Measurements from ENCODE around the gene ICAM1. TPM values are rescaled to one million over a fixed set of nuclear protein-coding genes. Genes with fewer than 3 reads are reported as not detected.

ICAM1 gene
- total and polyA plus RNA-seq, 2 of the 8 experiments (the other 6 are each of a cell fraction or from before 2014, with no cell fraction given), result 4.0 to 9.4 TPM

DNA sequence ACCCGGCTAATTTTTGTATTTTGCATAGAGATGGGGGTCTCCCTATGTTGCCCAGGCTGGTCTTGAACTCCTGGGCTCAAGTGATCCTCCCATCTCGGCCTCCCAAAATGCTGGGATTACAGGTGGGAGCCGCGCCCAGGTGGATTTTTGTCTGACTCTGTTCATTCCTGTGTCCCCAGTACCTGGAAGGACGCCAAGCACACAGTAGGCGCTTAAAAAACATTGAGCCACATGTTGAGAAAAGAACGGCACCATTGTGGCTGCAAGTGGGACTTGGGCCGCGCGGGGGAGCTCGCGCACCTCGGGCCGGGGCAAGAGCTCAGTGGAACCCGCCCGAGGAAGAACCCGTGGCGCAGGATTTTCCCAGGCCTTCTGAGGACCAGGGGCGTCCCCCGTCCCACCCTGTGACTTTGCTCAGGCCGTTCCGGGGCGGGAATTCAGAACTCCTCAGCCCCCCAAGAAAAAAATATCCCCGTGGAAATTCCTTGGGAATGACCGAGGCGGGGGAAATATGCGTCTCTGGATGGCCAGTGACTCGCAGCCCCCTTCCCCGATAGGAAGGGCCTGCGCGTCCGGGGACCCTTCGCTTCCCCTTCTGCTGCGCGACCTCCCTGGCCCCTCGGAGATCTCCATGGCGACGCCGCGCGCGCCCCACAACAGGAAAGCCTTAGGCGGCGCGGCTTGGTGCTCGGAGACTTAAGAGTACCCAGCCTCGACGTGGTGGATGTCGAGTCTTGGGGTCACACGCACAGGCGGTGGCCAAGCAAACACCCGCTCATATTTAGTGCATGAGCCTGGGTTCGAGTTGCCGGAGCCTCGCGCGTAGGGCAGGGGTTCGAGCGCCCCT lies 1.4 kb upstream of the ICAM1 start:
- no peak overlapping the region for H3K23ac ChIP-seq (ENCODE audit: insufficient read length)
- peaks cover 11% of the 10 kb centered on the region; the same call in 1 of the 2 replicates for H3K23me2 ChIP-seq (ENCODE audit: low read depth, low read length)
- H3K27ac ChIP-seq (ENCODE audit: low read depth, low read length), result no peak overlapping the region
- H3K79me2 ChIP-seq (ENCODE audit: control insufficient read depth in 1 of 2, insufficient read depth in 2 of 2, low read length in 2 of 2), result no peaks in the 10 kb centered on the region
- no peak overlapping the region; a peak in 1 of 7 replicates for H3K9ac ChIP-seq (replicated peaks in 1 of 4; ENCODE audit: extremely low read depth in 1 of 4, low read depth in 3 of 4, low read length in 3 of 4)
- H3K4me2 ChIP-seq (ENCODE audit: insufficient read depth in 1 of 2, low read depth in 2 of 2, low read length in 2 of 2), result peak overlapping the region; percentile 70 to 75
- H2BK5ac ChIP-seq (ENCODE audit: low read depth, low read length), result no peak overlapping the region
- no peak overlapping the region for H2BK120ac ChIP-seq (replicated peaks; ENCODE audit: low read depth, low read length)
- ChIA-PET CTCF (ENCODE audit: partially characterized antibody) (interaction anchor here (0.6 to 9.4 kb wide), 24 partner anchors 9 to 146 kb away, joined by 3 to 122 read pairs (median 4); partner anchors contain the start of genes ICAM4 and ICAM5), POLR2A (ENCODE audit: partially characterized antibody) (interaction anchor here (0.8 to 3.3 kb wide), 11 partner anchors 10 to 152 kb away, joined by 3 to 28 read pairs (median 12); partner anchors contain the start of genes ICAM4, ICAM5 and RAVER1)
- peak overlapping the region; percentile 33 for H3K4ac ChIP-seq (replicated peaks; ENCODE audit: insufficient read length, low read depth, low read length)
- DNase-seq (ENCODE audit: low read depth in 1 of 2, low spot score in 2 of 2) (peak in 1 of 2 experiments; percentile 99), FAIRE-seq (no peak)
- no peak overlapping the region for H2BK20ac ChIP-seq (ENCODE audit: low read length)
- 12% methylated on average over 57 of the region's 59 CpGs; no CpG with 5 or more reads in 1 of the 2 experiments for WGBS, 2 experiments (ENCODE audit: extremely low coverage in 1 of 2, insufficient coverage in 1 of 2, insufficient read length in 1 of 2, insufficient replicate concordance in 2 of 2, low coverage in 1 of 2, low lambda C conversion rate in 2 of 2, missing lambda C conversion rate in 1 of 2)
- no peak overlapping the region for H4K5ac ChIP-seq (ENCODE audit: insufficient read length, low read depth, low read length)
- H3K14ac ChIP-seq (ENCODE audit: insufficient read length), result no peak overlapping the region
- H2AK5ac ChIP-seq (ENCODE audit: low read depth, low read length), result no peak overlapping the region
- H3K4me1 ChIP-seq (replicated peaks in 1 of 4; ENCODE audit: control insufficient read depth in 3 of 4, insufficient read depth in 4 of 4, low read length in 3 of 4), result peaks cover 0 to 8% (median 5%) of the 10 kb centered on the region in 4 experiments; a peak in 5 of 7 replicates
- H4K91ac ChIP-seq (replicated peaks; ENCODE audit: insufficient read length, low read length), result peak overlapping the region; percentile 42
- H3K4me3 ChIP-seq (ENCODE audit: extremely low read depth in 1 of 4, insufficient read depth in 2 of 4, low read depth in 3 of 4, low read length in 4 of 4), result peak overlapping the region; percentile 30 to 59 (median 38); a peak in 5 of 8 replicates
- no peaks in the 10 kb centered on the region for H4K20me1 ChIP-seq (replicated peaks in 1 of 2; ENCODE audit: control insufficient read depth in 1 of 2, insufficient read depth in 2 of 2, low read length in 2 of 2)
- peak overlapping the region; percentile 32; the same call in 1 of the 2 replicates for H3K18ac ChIP-seq (ENCODE audit: extremely low read depth, low read length)
- peaks cover 9 to 25% (median 23%) of the 10 kb centered on the region in 4 experiments for H3K27me3 ChIP-seq (replicated peaks in 1 of 4; ENCODE audit: control insufficient read depth in 3 of 4, extremely low read depth in 1 of 4, insufficient read depth in 3 of 4, low read length in 3 of 4)
- no peak overlapping the region for H2AFZ ChIP-seq (ENCODE audit: low read length)
- peak overlapping the region; percentile 80; the same call in 1 of the 2 replicates for H4K8ac ChIP-seq (ENCODE audit: extremely low read depth, insufficient read depth, low read length)
- H3K36me3 ChIP-seq (ENCODE audit: control insufficient read depth in 2 of 4, insufficient read depth in 4 of 4, low read length in 3 of 4), result no peaks in the 10 kb centered on the region
- H3K9me3 ChIP-seq (ENCODE audit: insufficient read depth in 2 of 2, low read depth in 1 of 2, low read length in 1 of 2), result no peaks in the 10 kb centered on the region
- peak overlapping the region; percentile 43; the same call in 1 of the 2 replicates for H2BK12ac ChIP-seq (ENCODE audit: low read depth, low read length)
- H3K79me1 ChIP-seq (ENCODE audit: low read depth, low read length), result no peaks in the 10 kb centered on the region
- H3K56ac ChIP-seq (replicated peaks; ENCODE audit: insufficient read length, low read depth, low read length), result no peak overlapping the region
- 0 out of 2 replicates have a peak overlapping the region, but pooled peaks have one; percentile 8 for H2BK15ac ChIP-seq (ENCODE audit: low read length)
- TF ChIP-seq YY1 (IDR thresholded peaks at IDR 0.05; ENCODE audit: low read depth, low read length) (peak; percentile 68; the same call in 1 of the 2 replicates), KDM5A (IDR thresholded peaks at IDR 0.05; ENCODE audit: low read length) (no peak), SIN3A (conservative IDR thresholded peaks at IDR 0.05 in 1 of 2, IDR thresholded peaks at IDR 0.05 in 1 of 2; ENCODE audit: low read depth in 1 of 2, low read length in 2 of 2) (peak in 1 of 2 experiments; percentile 48; a peak in 1 of 4 replicates), JUN (IDR thresholded peaks at IDR 0.05; ENCODE audit: low read depth, low read length) (no peak), JUND (IDR thresholded peaks at IDR 0.05; ENCODE audit: low read length) (no peak), HDAC2 (IDR thresholded peaks at IDR 0.05; ENCODE audit: borderline replicate concordance in 1 of 2, low read depth in 2 of 2, low read length in 2 of 2) (peak; percentile 31 to 47; a peak in 1 of 4 replicates), RNF2 (IDR thresholded peaks at IDR 0.05; ENCODE audit: borderline replicate concordance, low read depth, low read length, missing control alignments, poor library complexity, severe bottlenecking) (no peak), EP300 (IDR thresholded peaks at IDR 0.05; ENCODE audit: borderline replicate concordance in 1 of 2, low read depth in 2 of 2, low read length in 2 of 2) (no peak; a peak in 1 of 3 replicates), BACH1 (IDR thresholded peaks at IDR 0.05; ENCODE audit: low read length) (peak; percentile 71; the same call in 1 of the 2 replicates)

Data from H1 (cell line).